ENCODE measurements around the gene TMEM18.

Gene TMEM18

GRCh38 chr2:689877-690510, 12.8 kb upstream of the TMEM18 start:
- no peak overlapping the region for H3K4ac ChIP-seq (ENCODE audit: low read depth in 1 of 2, low read length in 2 of 2)
- H2AK5ac ChIP-seq (ENCODE audit: low read length, severe bottlenecking): peak overlapping the region; percentile 9
- no peak overlapping the region for H3K18ac ChIP-seq (ENCODE audit: low read depth in 1 of 2, low read length in 2 of 2)
- no peak overlapping the region for H3K23ac ChIP-seq (ENCODE audit: low read length in 2 of 2)
- H2BK120ac ChIP-seq (ENCODE audit: low read depth, low read length): no peak overlapping the region
- no peak overlapping the region for H2AFZ ChIP-seq (ENCODE audit: low read depth, low read length)
- H3K79me1 ChIP-seq (replicated peaks; ENCODE audit: low read length, poor library complexity, severe bottlenecking): no peaks in the 10 kb centered on the region
- H3K27ac ChIP-seq (ENCODE audit: low read length, poor library complexity, severe bottlenecking): no peak overlapping the region
- no peak overlapping the region for H3K14ac ChIP-seq (ENCODE audit: low read length in 2 of 2)
- no peak overlapping the region for H2BK12ac ChIP-seq (ENCODE audit: low read length in 2 of 2)
- no peaks in the 10 kb centered on the region for H3K36me3 ChIP-seq (ENCODE audit: control insufficient read depth in 1 of 2, insufficient read depth in 2 of 2, low read depth in 1 of 2, low read length in 2 of 2)
- peaks cover 3% of the 10 kb centered on the region for H3K4me1 ChIP-seq (ENCODE audit: control insufficient read depth, insufficient read depth, low read depth, low read length)
- H4K91ac ChIP-seq (ENCODE audit: low read length): no peak overlapping the region
- no peak overlapping the region for H3K9ac ChIP-seq (ENCODE audit: low read length)
- peak overlapping the region in 1 of 2 experiments; percentile 4 for H3K4me3 ChIP-seq (ENCODE audit: insufficient read depth in 1 of 2, low read depth in 1 of 2, low read length in 2 of 2)
- no peak overlapping the region for H2BK15ac ChIP-seq (ENCODE audit: low read depth, poor library complexity, severe bottlenecking)
- no peak overlapping the region for H2BK5ac ChIP-seq (ENCODE audit: low read depth, low read length, poor library complexity, severe bottlenecking)
- H3K27me3 ChIP-seq (ENCODE audit: control insufficient read depth in 1 of 2, insufficient read depth in 1 of 2, low read length in 2 of 2): no peaks in the 10 kb centered on the region
- WGBS: 77% methylated on average over 14 of the region's 19 CpGs
- H3K4me2 ChIP-seq (ENCODE audit: low read length, poor library complexity, severe bottlenecking): no peak overlapping the region
- H4K8ac ChIP-seq (ENCODE audit: low read length): no peak overlapping the region
- peaks cover 8% of the 10 kb centered on the region for H3K9me3 ChIP-seq (ENCODE audit: control insufficient read depth, low read length)
- DNase-seq: no peak

GRCh38 chr2:689237-689636, 12.0 kb upstream of the TMEM18 start:
- Histone ChIP-seq H2AFZ (ENCODE audit: low read depth, low read length) (no peak overlapping the region), H3K14ac (ENCODE audit: low read length in 2 of 2) (no peak overlapping the region), H3K9ac (ENCODE audit: low read length) (no peak overlapping the region), H2AK5ac (ENCODE audit: low read length, severe bottlenecking) (no peak overlapping the region), H2BK12ac (ENCODE audit: low read length in 2 of 2) (no peak overlapping the region), H2BK5ac (ENCODE audit: low read depth, low read length, poor library complexity, severe bottlenecking) (no peak overlapping the region), H3K36me3 (ENCODE audit: control insufficient read depth in 1 of 2, insufficient read depth in 2 of 2, low read depth in 1 of 2, low read length in 2 of 2) (no peaks in the 10 kb centered on the region), H3K79me1 (replicated peaks; ENCODE audit: low read length, poor library complexity, severe bottlenecking) (no peaks in the 10 kb centered on the region), H3K4ac (ENCODE audit: low read depth in 1 of 2, low read length in 2 of 2) (no peak overlapping the region), H4K8ac (ENCODE audit: low read length) (no peak overlapping the region), H3K23ac (ENCODE audit: low read length in 2 of 2) (no peak overlapping the region), H2BK120ac (ENCODE audit: low read depth, low read length) (no peak overlapping the region), H3K27me3 (ENCODE audit: control insufficient read depth in 1 of 2, insufficient read depth in 1 of 2, low read length in 2 of 2) (no peaks in the 10 kb centered on the region), H3K9me3 (ENCODE audit: control insufficient read depth, low read length) (peaks cover 15% of the 10 kb centered on the region), H3K4me3 (ENCODE audit: insufficient read depth in 1 of 2, low read depth in 1 of 2, low read length in 2 of 2) (no peak overlapping the region), H3K4me1 (ENCODE audit: control insufficient read depth, insufficient read depth, low read depth, low read length) (peaks cover 3% of the 10 kb centered on the region), H3K4me2 (ENCODE audit: low read length, poor library complexity, severe bottlenecking) (no peak overlapping the region), H4K91ac (ENCODE audit: low read length) (no peak overlapping the region), H2BK15ac (ENCODE audit: low read depth, poor library complexity, severe bottlenecking) (no peak overlapping the region), H3K27ac (ENCODE audit: low read length, poor library complexity, severe bottlenecking) (no peak overlapping the region), H3K18ac (ENCODE audit: low read depth in 1 of 2, low read length in 2 of 2) (no peak overlapping the region)
- no peak for DNase-seq
- WGBS: 92% methylated on average over 2 of the region's 5 CpGs

GRCh38 chr2:688504-689076, 11.4 kb upstream of the TMEM18 start:
- no peak overlapping the region for H3K27ac ChIP-seq (ENCODE audit: low read length, poor library complexity, severe bottlenecking)
- 81% methylated on average over 5 of the region's 7 CpGs for WGBS
- no peak overlapping the region for H2BK120ac ChIP-seq (ENCODE audit: low read depth, low read length)
- H3K9me3 ChIP-seq (ENCODE audit: control insufficient read depth, low read length): peaks cover 21% of the 10 kb centered on the region
- H2AK5ac ChIP-seq (ENCODE audit: low read length, severe bottlenecking): no peak overlapping the region
- H3K27me3 ChIP-seq (ENCODE audit: control insufficient read depth in 1 of 2, insufficient read depth in 1 of 2, low read length in 2 of 2): no peaks in the 10 kb centered on the region
- no peak overlapping the region for H2AFZ ChIP-seq (ENCODE audit: low read depth, low read length)
- H2BK12ac ChIP-seq (ENCODE audit: low read length in 2 of 2): no peak overlapping the region
- H2BK15ac ChIP-seq (ENCODE audit: low read depth, poor library complexity, severe bottlenecking): no peak overlapping the region
- no peaks in the 10 kb centered on the region for H3K79me1 ChIP-seq (replicated peaks; ENCODE audit: low read length, poor library complexity, severe bottlenecking)
- no peak overlapping the region for H2BK5ac ChIP-seq (ENCODE audit: low read depth, low read length, poor library complexity, severe bottlenecking)
- no peak overlapping the region for H3K9ac ChIP-seq (ENCODE audit: low read length)
- peaks cover 3% of the 10 kb centered on the region for H3K4me1 ChIP-seq (ENCODE audit: control insufficient read depth, insufficient read depth, low read depth, low read length)
- DNase-seq: no peak
- H3K36me3 ChIP-seq (ENCODE audit: control insufficient read depth in 1 of 2, insufficient read depth in 2 of 2, low read depth in 1 of 2, low read length in 2 of 2): no peaks in the 10 kb centered on the region
- H3K4ac ChIP-seq (ENCODE audit: low read depth in 1 of 2, low read length in 2 of 2): no peak overlapping the region
- H4K8ac ChIP-seq (ENCODE audit: low read length): no peak overlapping the region
- H3K23ac ChIP-seq (ENCODE audit: low read length in 2 of 2): no peak overlapping the region
- no peak overlapping the region for H3K18ac ChIP-seq (ENCODE audit: low read depth in 1 of 2, low read length in 2 of 2)
- no peak overlapping the region for H3K14ac ChIP-seq (ENCODE audit: low read length in 2 of 2)
- H3K4me3 ChIP-seq (ENCODE audit: insufficient read depth in 1 of 2, low read depth in 1 of 2, low read length in 2 of 2): no peak overlapping the region
- H3K4me2 ChIP-seq (ENCODE audit: low read length, poor library complexity, severe bottlenecking): no peak overlapping the region
- no peak overlapping the region for H4K91ac ChIP-seq (ENCODE audit: low read length)

GRCh38 chr2:685421-685820, 8.2 kb upstream of the TMEM18 start:
- no peak overlapping the region for H2AFZ ChIP-seq (ENCODE audit: low read depth, low read length)
- no peak overlapping the region for H3K4me2 ChIP-seq (ENCODE audit: low read length, poor library complexity, severe bottlenecking)
- no peak overlapping the region for H3K18ac ChIP-seq (ENCODE audit: low read depth in 1 of 2, low read length in 2 of 2)
- H4K91ac ChIP-seq (ENCODE audit: low read length): no peak overlapping the region
- H2BK15ac ChIP-seq (ENCODE audit: low read depth, poor library complexity, severe bottlenecking): no peak overlapping the region
- 12% methylated on average over 1 of the region's 1 CpG for WGBS
- no peak overlapping the region for H4K8ac ChIP-seq (ENCODE audit: low read length)
- no peak overlapping the region for H2BK5ac ChIP-seq (ENCODE audit: low read depth, low read length, poor library complexity, severe bottlenecking)
- peaks cover 3% of the 10 kb centered on the region for H3K4me1 ChIP-seq (ENCODE audit: control insufficient read depth, insufficient read depth, low read depth, low read length)
- no peak overlapping the region for H2BK12ac ChIP-seq (ENCODE audit: low read length in 2 of 2)
- H3K4me3 ChIP-seq (ENCODE audit: insufficient read depth in 1 of 2, low read depth in 1 of 2, low read length in 2 of 2): no peak overlapping the region
- H3K79me1 ChIP-seq (replicated peaks; ENCODE audit: low read length, poor library complexity, severe bottlenecking): no peaks in the 10 kb centered on the region
- no peak overlapping the region for H3K14ac ChIP-seq (ENCODE audit: low read length in 2 of 2)
- no peak overlapping the region for H3K23ac ChIP-seq (ENCODE audit: low read length in 2 of 2)
- H3K9ac ChIP-seq (ENCODE audit: low read length): no peak overlapping the region
- no peak overlapping the region for H2AK5ac ChIP-seq (ENCODE audit: low read length, severe bottlenecking)
- no peak overlapping the region for H3K4ac ChIP-seq (ENCODE audit: low read depth in 1 of 2, low read length in 2 of 2)
- no peak overlapping the region for H2BK120ac ChIP-seq (ENCODE audit: low read depth, low read length)
- H3K27me3 ChIP-seq (ENCODE audit: control insufficient read depth in 1 of 2, insufficient read depth in 1 of 2, low read length in 2 of 2): no peaks in the 10 kb centered on the region
- no peak overlapping the region for H3K27ac ChIP-seq (ENCODE audit: low read length, poor library complexity, severe bottlenecking)
- peaks cover 30% of the 10 kb centered on the region for H3K9me3 ChIP-seq (ENCODE audit: control insufficient read depth, low read length)
- DNase-seq: no peak
- peaks cover 0 to under 1% of the 10 kb centered on the region in 2 experiments for H3K36me3 ChIP-seq (ENCODE audit: control insufficient read depth in 1 of 2, insufficient read depth in 2 of 2, low read depth in 1 of 2, low read length in 2 of 2)

Data from mesenchymal stem cell (in vitro differentiated cells and primary cell).